Measurements from ENCODE around the gene TFF3. TPM values are rescaled to one million over a fixed set of nuclear protein-coding genes. Genes with fewer than 3 reads are reported as not detected.
A peak's percentile ranks its signal among the peaks of the same experiment; 100 is the strongest.

The TFF3 gene
- total RNA-seq, 1 donor = not detected

- DNase-seq (ENCODE audit: low read depth in 2 of 3, low spot score in 2 of 3) = no peak
Measured at GRCh38 chr21:42347601-42348327, 32.6 kb upstream of the TFF3 start.

GRCh38 chr21:42346866-42347600, 31.8 kb upstream of the TFF3 start:
- no peak for DNase-seq (ENCODE audit: low read depth in 2 of 3, low spot score in 2 of 3)

GRCh38 chr21:42346441-42346840, 31.2 kb upstream of the TFF3 start:
- no peak for DNase-seq (ENCODE audit: low read depth in 2 of 3, low spot score in 2 of 3)

GRCh38 chr21:42344631-42345030, 29.4 kb upstream of the TFF3 start:
- no peak for DNase-seq (ENCODE audit: low read depth in 2 of 3, low spot score in 2 of 3)

GRCh38 chr21:42343963-42344510, 28.8 kb upstream of the TFF3 start:
- DNase-seq (ENCODE audit: low read depth in 2 of 3, low spot score in 2 of 3) = no peak

DNA sequence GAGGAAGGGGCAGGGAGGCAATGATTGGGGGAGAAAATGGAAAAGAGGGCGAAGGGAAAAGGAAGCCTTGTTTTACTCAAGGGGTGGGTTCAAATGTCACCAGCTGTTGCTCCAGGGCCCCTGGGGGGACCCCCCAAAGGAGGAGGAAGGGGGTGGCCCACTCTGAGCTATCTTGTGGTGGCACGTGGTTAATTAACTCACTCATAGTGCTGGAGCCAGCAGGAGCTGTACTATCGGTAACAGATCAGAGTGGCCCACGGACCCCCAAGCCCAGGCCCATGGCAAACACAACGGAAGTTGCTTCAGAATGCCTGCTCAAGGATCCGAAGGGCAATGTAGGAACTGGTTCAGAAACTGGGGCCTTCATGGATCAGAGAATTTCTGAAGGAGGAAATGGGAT, 28.3 kb upstream of the TFF3 start:
- DNase-seq (ENCODE audit: low read depth in 2 of 3, low spot score in 2 of 3) = no peak

- DNase-seq (ENCODE audit: low read depth in 2 of 3, low spot score in 2 of 3) = no peak
Measured at GRCh38 chr21:42343101-42343500, 27.9 kb upstream of the TFF3 start.

DNA sequence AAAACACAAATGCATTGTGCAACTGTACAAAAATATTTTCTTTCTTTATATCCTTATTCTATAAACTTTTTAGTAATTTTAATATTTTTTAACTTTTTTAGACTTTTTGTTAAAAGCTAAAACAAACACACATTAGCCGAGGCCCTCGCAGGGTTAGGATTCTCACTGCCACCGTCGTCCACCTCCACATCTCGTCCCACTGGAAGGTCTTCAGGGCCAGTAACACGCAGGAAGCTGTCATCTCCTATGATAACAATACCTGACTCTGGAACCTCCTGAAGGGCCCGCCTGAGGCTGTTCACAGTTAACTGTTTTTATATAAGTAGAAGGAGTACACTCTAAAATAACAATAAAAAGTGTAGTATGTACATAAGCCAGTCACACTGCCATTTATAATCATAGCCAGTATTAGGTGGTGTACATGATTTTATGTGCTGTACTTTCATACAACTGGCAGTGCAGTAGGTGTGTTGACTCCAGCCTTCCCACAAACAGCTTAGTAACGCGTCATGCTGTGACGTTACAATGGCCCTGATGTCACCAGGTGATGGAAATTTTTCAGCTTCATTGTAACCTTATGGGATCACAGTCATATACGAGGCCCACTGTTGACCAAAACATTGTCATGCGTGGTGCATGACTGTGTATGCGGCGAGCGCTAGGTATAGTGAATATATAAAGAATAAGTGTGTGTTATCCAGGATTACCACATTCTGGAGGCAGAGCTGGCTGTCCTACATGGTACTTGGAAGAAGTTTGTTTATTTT, 26.8 kb upstream of the TFF3 start:
- no peak for DNase-seq (ENCODE audit: low read depth in 2 of 3, low spot score in 2 of 3)

DNA sequence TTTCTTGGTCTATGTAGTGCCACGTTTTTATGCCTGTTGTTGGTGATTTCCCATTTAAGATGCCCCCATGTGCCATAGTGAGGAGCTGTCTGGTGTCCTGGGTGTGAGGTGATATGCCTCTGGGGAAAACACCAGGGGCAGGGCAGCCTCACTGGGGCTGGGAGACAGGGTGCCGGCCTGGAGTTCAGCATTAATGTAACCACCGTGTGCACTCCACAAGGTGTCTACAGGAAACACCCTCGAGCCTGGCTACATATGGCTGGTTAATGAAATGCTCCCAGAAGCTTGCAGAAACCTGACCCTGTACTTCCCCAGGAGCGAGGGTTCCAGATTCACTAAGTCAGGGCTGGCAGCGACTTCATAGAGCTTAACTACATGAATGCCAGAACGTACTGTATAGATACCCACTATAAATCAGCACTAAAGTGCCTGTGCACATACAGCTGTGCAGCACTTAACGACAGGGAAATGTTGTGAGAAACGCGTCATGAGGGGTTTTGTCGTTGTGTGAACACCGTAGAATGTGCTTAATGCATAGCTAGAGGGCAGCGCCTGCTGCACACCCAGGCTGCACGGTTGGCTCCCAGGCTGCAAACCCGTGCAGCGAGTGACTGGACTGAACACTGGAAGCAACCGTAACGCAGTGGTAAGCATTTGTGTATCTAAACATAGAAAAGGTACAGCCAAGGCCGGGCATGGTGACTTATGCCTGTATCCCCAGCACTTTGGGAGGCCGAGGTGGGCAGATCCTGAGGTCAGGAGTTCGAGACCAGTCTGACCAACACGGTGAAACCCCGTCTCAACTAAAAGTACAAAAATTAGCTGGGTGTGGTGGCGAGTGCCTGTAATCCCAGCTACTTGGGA, 25.2 kb upstream of the TFF3 start:
- DNase-seq (ENCODE audit: low read depth in 2 of 3, low spot score in 2 of 3) = no peak

GRCh38 chr21:42338729-42339715, 23.8 kb upstream of the TFF3 start:
- DNase-seq (ENCODE audit: low read depth in 2 of 3, low spot score in 2 of 3) = no peak

GRCh38 chr21:42337830-42338728, 22.9 kb upstream of the TFF3 start:
- DNase-seq (ENCODE audit: low read depth in 2 of 3, low spot score in 2 of 3) = peak; percentile 53 to 89 (median 85)

GRCh38 chr21:42337276-42337675, 22.1 kb upstream of the TFF3 start:
- no peak for DNase-seq (ENCODE audit: low read depth in 2 of 3, low spot score in 2 of 3)

DNA sequence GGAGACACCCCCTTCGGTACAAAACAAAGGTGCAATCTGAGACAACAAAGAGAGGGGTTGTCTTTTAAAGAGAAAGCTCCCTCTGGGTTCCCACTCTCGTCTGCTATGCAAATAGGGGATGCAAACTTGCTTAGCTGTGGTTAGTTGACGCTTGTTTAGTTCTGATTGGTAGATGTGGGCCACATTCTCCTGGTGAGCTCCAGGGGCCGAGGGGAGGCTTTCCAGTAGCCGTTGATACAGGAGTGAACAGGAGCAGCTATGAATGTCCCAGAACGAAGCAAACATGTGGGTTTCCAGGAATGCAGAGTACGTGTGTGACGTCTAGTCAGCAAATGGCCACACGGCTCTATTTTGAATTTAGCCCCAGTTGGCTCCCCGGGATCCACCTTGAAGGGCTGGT, 20.8 kb upstream of the TFF3 start:
- no peak for DNase-seq (ENCODE audit: low read depth in 2 of 3, low spot score in 2 of 3)

DNA sequence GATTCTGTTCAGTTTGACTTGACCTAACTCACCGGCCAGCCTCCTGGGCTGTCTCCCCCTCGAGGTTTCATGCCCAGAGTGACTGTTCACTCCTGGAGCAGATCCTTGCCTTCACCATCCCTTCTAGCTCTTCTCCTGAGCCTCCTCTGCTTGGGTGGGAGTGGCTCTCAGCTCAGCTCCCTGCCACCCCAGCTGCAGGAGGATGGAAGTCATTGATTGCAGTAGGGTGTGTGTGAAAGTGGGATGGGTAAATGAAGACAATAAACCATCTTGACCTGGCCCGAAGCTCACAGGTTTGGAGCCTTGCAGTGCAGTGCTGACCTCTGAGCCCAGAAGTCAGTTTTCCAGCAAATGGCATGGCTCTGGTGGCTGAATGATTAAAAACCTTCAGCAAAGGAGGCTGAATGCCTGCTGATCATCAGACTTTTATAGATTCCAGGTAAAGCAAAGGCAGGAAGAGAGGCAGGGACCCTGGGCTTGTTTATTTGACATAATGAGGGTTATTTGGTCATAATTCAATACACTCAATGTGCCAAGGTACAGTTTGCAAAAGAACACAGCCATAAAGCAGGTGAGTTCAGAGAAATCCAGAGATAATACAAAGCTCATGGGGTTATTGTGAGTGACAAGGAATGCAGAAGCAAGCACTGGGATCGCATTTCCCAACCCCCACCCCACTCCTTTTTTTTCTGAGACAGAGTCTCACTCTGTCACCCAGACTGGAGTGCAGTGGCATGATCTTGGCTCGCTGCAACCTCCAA, 17.5 kb upstream of the TFF3 start:
- no peak for DNase-seq (ENCODE audit: low read depth in 2 of 3, low spot score in 2 of 3)

DNA sequence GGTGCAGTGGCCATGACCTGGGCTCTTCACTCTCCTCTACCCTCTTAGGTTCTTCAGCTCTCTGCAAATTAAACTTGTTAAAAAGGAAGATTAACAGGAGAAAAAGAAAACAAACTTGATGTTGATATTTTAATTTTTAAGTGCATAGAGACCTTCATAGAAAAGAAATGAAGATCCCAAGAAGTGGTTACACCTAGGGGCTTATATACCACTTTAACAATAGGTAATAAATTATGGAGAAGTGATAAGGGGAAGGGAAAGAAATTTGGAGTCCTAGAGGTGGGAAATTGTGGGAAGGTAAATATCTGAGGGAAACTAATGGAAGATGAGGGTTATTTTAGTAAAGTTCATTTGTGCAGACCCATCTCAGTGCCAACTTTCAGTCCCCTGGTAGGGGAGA, 16.5 kb upstream of the TFF3 start:
- DNase-seq (ENCODE audit: low read depth in 2 of 3, low spot score in 2 of 3) = no peak

GRCh38 chr21:42330380-42331371, 15.5 kb upstream of the TFF3 start:
- no peak for DNase-seq (ENCODE audit: low read depth in 2 of 3, low spot score in 2 of 3)

Measured in hematopoietic multipotent progenitor cell (in vitro differentiated cells).